ENCODE measurements around the gene CSNK2A1.

Gene CSNK2A1

GRCh38 chr20:427849-428657 lies 115.5 kb downstream of the CSNK2A1 start:
- DNase-seq = no peak

GRCh38 chr20:427401-427800 lies 116.2 kb downstream of the CSNK2A1 start:
- DNase-seq = no peak

- DNase-seq = no peak
Measured at GRCh38 chr20:426566-426965, 117.0 kb downstream of the CSNK2A1 start.

All from NCI-H774 (cell line).